IMR-90 (cell line): ENCODE measurements around the gene FZD4.

Source experiments
- CEBPB ChIP-seq: IDR thresholded peaks from 2 replicates; pipeline ENCODE4 v1.6.1; 2012; ENCODE audit warnings: low read depth, low read length, improper control_type of control experiment
- CTCF ChIP-seq: conservative IDR thresholded peaks from 2 replicates; pipeline ENCODE4 v1.5.1; 2012; ENCODE audit warnings: mild to moderate bottlenecking, low read depth, low read length, improper control_type of control experiment

- TF ChIP-seq CTCF (peak; percentile 34), CEBPB (peak; percentile 67)
Observed at GRCh38 chr11:86955361-86956120, at the start of gene FZD4.
